GM19035 (cell line): Measurements from ENCODE around the gene SNX32.
A peak's percentile ranks its signal among the peaks of the same experiment; 100 is the strongest.
"Not testable (repeated sequence)": the region's sequence is repeated elsewhere in the genome, so short reads cannot be mapped to it uniquely, and the experiment has no call there.

Source experiments
- ATAC-seq: cut with Tn5 transposase; IDR thresholded peaks from one replicate; pipeline ENCODE4 v1.9.1; 2021; ENCODE audit not compliant: unreplicated experiment

The SNX32 gene

DNA sequence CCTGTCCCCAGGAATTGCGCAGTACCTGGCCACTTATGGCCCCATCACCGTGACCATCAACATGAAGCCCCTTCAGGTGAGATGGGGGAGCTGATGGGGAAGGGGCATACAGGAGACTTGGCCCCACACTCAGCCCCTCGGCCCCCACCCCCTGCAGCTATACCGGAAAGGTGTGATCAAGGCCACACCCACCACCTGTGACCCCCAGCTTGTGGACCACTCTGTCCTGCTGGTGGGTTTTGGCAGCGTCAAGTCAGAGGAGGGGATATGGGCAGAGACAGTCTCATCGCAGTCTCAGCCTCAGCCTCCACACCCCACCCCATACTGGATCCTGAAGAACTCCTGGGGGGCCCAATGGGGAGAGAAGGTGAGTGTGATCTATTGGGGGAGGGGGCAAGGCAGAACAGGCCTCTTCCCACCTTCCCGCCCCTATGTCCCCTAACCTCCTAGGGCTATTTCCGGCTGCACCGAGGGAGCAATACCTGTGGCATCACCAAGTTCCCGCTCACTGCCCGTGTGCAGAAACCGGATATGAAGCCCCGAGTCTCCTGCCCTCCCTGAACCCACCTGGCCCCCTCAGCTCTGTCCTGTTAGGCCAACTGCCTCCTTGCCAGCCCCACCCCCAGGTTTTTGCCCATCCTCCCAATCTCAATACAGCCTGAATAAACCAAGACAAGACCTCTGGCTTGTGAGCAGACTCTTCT is 49.4 kb downstream of the SNX32 start:
- ATAC-seq = no peak

DNA sequence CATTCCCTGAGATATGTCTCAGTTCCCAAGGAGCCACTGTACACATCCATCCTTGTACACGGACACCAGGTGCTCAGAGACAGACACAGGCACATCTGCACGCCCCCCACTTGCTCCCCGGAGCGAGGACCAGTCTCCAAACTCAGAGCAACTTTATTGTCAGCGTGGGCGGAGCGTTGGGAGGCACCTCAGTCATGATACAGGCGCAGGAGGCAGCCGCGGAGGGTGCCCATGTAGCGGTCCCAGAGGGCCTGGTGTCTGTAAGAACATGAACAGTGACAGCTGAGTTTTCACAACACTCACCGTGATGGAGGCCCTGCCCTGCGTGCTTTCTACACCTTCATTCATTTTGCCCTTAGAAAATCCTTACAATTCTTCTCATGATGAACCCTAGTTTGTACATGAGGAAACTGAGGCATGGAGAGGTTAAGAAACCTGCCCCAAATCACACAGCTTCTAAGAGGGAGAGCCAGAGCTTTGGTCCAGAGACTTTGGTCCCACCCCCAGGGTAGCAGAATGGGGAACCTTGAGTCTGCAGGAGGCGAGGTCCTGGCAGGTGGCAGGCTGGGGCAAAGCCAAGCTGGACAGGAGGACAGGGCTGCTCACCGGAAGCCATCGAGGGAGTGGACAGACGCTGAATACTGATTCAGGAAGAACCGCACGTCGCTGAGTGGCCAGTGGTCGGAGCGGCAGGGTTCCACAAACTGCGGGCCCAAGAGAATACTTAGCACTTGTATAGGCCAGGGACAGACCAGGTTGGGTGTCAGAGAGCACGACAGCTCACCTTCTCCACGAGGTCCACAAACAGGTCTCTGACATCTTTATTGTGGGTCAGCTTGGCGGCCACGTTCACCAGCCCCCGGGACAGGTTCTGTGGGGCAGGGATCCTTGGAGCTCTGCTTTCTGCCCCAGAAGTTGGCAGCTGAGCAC is 50.3 kb downstream of the SNX32 start:
- ATAC-seq = no peak

DNA sequence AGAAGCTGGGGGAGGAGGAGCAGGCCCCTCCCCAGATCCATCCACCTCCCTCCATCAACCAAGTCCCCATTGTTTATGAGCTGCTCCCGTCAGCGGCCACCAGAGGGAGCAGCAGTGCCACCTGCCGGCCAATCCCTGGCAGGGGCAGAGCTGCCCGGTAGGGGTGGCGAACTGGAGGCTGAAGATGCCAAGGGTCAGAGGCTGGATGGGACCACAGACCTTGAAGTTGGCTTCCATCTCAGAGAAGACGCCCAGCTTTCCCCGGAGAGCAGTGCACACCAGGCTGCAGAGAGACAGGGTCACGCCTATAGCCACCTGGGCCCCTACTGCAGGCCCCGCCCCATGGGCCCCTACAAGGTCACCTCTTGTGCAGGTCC is 50.9 kb downstream of the SNX32 start:
- ATAC-seq = no peak

- ATAC-seq = no peak
Measured at GRCh38 chr11:65885231-65885630, 51.5 kb downstream of the SNX32 start.

DNA sequence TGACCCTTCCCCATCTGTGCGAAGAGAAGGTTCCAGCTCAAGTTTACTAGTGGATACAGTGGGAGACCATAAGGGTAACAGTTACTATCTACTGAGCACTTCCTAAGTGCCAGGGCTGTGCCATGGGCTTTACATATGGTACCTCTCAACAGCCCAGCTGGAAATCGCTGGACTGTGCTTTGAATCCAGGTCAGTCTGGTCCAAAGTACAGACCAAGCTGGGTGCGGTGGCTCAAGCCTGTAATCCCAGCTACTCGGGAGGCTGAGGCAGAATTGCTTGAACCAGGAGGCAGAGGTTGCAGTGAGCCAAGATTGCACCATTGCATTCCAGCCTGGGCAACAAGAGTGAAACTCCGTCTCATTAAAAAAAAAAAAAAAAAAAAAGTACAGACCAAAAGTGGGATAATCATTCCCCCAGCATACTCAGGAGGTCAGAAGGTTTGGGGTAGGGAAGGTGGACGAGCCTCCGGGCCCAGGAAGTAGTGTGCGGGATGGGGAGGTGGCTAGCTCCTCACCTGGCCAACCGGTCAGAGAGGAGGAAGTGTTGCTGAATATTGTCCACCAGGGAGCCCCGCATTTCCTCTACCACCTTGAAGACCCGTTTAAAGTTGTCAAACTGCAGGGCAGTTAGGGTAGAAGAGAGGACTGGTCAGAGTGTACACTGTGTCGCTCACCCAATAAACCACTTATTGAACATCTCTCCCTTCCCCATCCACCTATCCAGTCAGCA is 52.2 kb downstream of the SNX32 start:
- ATAC-seq = no peak

DNA sequence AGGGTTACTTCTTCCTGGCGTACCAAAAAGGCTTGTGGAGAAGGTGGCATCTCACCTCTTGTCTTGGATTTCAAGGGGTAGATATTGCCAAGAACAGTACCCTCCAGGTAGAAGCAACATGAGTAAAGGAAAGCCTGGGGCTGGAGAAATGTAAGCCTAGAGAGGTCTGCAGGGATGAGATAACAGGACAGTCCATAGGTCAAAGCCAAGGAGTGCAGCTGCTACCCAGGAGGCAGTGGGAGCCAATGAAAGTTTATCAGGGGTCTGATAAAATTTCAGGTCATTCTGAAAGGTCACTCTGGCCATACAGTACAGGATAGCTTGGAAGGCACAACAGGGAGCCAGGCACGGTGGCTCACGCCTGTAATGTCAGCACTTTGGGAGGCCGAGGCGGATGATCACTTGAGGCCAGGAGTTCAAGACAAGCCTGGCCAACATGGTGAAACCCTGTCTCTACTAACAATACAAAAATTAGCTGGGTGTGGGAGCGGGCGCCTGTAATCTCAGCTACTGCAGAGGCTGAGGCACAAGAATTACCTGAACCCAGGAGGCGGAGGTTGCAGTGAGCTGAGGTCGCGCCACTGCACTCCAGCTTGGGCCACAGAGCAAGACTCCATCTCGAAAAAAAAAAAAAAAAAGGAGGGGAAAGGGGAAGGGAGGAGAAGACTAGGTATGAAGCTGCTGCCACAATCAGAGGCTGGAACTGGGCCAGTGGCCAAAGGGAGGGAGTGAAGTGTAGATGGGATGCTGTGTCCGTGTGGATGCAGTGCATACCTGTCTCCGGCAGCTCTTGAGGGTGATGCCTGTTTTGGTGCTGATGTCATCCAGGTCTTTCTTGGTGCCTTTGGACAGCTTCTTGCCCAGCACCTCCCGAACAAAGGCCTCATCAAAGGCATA is 53.3 kb downstream of the SNX32 start:
- no peak for ATAC-seq

DNA sequence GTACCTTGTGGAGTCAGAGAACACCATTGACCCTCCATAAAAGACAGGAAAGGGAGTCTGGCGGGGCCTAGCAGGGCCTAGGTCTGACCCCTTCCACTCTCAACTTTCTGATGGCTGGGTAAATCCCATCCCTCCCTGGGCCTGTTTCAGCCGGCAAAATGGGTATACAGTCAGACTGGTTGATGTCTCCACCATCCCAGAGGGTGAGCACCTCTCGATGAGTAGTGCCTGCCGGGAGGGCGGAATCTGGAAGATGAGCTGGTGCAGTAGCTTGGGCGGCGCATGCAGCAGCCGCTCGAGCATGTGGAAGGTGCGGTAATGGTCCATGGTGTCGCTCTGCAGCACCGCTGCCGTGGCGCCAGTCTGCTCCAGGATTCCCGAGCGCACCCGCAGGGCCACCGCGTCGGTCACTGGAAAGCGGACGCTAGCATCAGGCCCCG is 54.0 kb downstream of the SNX32 start:
- ATAC-seq = peak; percentile 1

- peak; percentile 47 for ATAC-seq
Measured at GRCh38 chr11:65888163-65888814, 54.5 kb downstream of the SNX32 start, which contains the start of gene FIBP. TSS of gene FIBP (minus strand) at chr11:65888471. CDS start at chr11:65888418, 53 bp downstream.

DNA sequence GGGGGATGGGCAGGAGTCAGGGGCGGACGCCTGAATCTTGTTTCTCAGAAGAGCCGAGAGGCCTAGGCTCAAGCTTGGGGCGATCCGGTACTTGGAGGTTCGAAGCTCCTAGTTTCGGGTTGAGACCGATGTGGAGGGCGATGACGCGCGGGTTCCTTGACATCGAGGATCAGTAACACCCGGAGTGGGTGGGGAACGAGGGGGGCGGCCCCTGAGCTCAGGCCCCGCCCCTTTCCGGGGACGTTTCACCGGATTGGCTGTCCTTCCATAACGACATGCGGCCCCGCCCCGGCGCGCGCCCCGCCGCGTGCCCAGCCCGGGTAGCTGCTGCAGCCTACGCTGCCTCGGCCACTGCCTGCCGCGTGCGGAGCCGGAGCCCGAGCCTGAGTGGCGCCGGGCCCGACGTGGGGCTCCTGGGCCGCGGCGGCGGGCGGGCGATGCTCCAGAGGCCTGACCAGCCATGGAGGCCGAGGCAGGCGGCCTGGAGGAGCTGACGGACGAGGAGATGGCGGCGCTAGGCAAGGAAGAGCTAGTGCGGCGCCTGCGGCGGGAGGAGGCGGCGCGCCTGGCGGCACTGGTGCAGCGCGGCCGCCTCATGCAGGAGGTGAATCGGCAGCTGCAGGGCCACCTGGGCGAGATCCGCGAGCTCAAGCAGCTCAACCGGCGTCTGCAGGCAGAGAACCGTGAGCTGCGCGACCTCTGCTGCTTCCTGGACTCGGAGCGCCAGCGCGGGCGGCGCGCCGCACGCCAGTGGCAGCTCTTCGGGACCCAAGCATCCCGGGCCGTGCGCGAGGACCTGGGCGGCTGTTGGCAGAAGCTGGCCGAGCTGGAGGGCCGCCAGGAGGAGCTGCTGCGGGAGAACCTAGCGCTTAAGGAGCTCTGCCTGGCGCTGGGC is 56.8 kb downstream of the SNX32 start, which contains the start of gene CCDC85B:
CCDC85B (plus strand) TSS at position 350 of the 895 bp plus-strand sequence; CDS start at position 461, 111 bp downstream.
- ATAC-seq = peak; percentile 54

- no peak for ATAC-seq
Measured at GRCh38 chr11:65891219-65892136, 57.7 kb downstream of the SNX32 start.

DNA sequence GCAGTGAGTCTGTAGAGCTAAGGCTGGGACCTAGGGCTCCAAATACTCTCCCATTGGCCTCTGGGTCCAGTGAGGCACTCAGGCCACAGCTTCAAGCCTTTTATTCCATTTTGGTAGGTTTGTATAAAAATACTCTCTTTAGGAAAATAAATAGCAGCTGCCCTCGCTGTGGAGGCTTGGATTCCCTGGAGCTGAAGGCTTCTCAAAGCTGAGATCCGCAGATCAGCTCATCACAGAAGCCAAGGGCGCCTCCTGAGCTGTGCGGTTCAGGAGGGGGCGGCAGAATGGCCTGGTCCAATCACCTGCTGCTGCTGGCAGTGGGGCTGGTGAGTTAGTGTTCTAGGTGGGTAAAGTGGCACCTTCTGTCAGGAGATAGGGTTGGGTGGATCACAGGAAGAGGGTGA is 58.4 kb downstream of the SNX32 start:
- ATAC-seq = not testable (repeated sequence)

- ATAC-seq = no peak
Measured at GRCh38 chr11:65892661-65893317, 59.0 kb downstream of the SNX32 start.

DNA sequence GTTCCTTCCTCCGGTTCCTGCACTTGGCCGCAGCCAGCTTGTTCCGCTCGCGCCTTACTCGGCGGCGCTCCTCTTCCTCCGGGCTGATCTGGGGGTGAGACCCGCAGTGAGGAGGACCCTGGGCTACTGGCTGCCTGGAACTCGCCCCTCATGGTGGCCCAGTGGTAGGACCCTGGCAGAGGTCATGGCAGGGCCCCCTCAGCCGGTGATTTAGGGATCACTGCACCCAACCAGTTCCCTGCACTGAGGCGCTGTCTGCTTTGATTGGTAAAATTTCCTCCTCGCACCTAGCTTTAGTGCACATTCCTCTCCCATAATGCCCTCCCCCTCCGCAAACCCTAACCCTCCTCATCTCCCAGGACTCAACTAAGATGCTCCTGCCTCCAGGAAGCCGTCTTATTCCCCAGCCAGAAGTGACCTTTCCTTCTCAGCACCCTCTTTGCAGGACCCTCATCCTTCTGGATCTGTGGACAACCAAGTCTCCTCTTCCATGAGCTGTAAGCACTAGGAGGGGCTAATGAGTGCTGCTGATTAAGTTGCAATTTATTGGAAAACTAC is 60.4 kb downstream of the SNX32 start:
- no peak for ATAC-seq

DNA sequence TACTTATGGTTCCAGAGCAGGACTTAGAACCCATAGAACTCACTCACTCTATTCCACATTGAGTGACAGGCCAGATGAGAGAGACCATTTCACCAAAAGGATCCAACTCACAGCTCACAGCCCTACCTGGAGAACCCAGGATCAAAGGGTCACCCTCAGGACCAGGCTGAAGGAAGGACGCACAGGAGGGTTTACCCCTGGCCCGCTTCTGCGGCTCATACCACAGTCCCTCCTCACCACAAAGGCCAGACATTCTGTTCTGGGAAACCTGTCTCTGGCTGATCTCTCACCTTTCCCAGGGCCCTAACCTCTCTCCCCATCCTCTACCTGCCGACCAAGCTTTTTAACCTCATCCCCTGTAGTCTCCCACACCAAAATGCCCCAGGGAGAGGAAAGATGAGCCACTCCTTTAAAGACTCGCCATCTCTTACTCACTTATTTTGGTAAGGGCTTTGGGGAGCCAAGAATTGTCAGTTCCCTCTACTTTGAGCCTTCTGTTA is 61.8 kb downstream of the SNX32 start:
- ATAC-seq = no peak

GRCh38 chr11:65896034-65896999 is 62.6 kb downstream of the SNX32 start:
- ATAC-seq = no peak
